ENCODE measurements around the gene TMEM182.

Gene TMEM182

GRCh38 chr2:102844911-102845310 is 83.1 kb downstream of the TMEM182 start:
- TF ChIP-seq CTCF (IDR thresholded peaks at IDR 0.05; ENCODE audit: control insufficient read depth, insufficient read depth, low read depth, low read length, missing control alignments), result no peak
- no peak for DNase-seq (ENCODE audit: low read depth)
- H3K4me3 ChIP-seq (ENCODE audit: control insufficient read depth, low read depth, low read length), result no peak overlapping the region

- H3K4me3 ChIP-seq (ENCODE audit: control insufficient read depth, low read depth, low read length), result no peak overlapping the region
- TF ChIP-seq CTCF (IDR thresholded peaks at IDR 0.05; ENCODE audit: control insufficient read depth, insufficient read depth, low read depth, low read length, missing control alignments), result no peak
- DNase-seq (ENCODE audit: low read depth), result no peak
These were observed 86.6 kb downstream of the TMEM182 start for GRCh38 chr2:102848366-102848839.

- H3K4me3 ChIP-seq (ENCODE audit: control insufficient read depth, low read depth, low read length), result no peak overlapping the region
- DNase-seq (ENCODE audit: low read depth), result no peak
- no peak for TF ChIP-seq CTCF (IDR thresholded peaks at IDR 0.05; ENCODE audit: control insufficient read depth, insufficient read depth, low read depth, low read length, missing control alignments)
These were observed 89.1 kb downstream of the TMEM182 start for GRCh38 chr2:102850888-102851287.

- no peak for DNase-seq (ENCODE audit: low read depth)
- H3K4me3 ChIP-seq (ENCODE audit: control insufficient read depth, low read depth, low read length), result no peak overlapping the region
- TF ChIP-seq CTCF (IDR thresholded peaks at IDR 0.05; ENCODE audit: control insufficient read depth, insufficient read depth, low read depth, low read length, missing control alignments), result no peak
These were observed 91.0 kb downstream of the TMEM182 start for GRCh38 chr2:102852867-102853266.

Measured in AG09309 (cell line).